ENCODE results near the gene KLHL14. TPM values are rescaled to one million over a fixed set of nuclear protein-coding genes. Genes with fewer than 3 reads are reported as not detected.
A peak's percentile ranks its signal among the peaks of the same experiment; 100 is the strongest.

KLHL14 gene
- total and polyA plus RNA-seq, 2 experiments from 2014 or later: 0.44 to 1.9 TPM

GRCh38 chr18:32815881-32816280 is 43.1 kb upstream of the KLHL14 start:
- no peak for TF ChIP-seq CTCF (conservative IDR thresholded peaks at IDR 0.05; ENCODE audit: low read depth in 2 of 2)
- TF ChIP-seq, protein P1, sequence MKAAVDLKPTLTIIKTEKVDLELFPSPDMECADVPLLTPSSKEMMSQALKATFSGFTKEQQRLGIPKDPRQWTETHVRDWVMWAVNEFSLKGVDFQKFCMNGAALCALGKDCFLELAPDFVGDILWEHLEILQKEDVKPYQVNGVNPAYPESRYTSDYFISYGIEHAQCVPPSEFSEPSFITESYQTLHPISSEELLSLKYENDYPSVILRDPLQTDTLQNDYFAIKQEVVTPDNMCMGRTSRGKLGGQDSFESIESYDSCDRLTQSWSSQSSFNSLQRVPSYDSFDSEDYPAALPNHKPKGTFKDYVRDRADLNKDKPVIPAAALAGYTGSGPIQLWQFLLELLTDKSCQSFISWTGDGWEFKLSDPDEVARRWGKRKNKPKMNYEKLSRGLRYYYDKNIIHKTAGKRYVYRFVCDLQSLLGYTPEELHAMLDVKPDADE (IDR thresholded peaks at IDR 0.05): no peak
- TF ChIP-seq, protein P2, sequence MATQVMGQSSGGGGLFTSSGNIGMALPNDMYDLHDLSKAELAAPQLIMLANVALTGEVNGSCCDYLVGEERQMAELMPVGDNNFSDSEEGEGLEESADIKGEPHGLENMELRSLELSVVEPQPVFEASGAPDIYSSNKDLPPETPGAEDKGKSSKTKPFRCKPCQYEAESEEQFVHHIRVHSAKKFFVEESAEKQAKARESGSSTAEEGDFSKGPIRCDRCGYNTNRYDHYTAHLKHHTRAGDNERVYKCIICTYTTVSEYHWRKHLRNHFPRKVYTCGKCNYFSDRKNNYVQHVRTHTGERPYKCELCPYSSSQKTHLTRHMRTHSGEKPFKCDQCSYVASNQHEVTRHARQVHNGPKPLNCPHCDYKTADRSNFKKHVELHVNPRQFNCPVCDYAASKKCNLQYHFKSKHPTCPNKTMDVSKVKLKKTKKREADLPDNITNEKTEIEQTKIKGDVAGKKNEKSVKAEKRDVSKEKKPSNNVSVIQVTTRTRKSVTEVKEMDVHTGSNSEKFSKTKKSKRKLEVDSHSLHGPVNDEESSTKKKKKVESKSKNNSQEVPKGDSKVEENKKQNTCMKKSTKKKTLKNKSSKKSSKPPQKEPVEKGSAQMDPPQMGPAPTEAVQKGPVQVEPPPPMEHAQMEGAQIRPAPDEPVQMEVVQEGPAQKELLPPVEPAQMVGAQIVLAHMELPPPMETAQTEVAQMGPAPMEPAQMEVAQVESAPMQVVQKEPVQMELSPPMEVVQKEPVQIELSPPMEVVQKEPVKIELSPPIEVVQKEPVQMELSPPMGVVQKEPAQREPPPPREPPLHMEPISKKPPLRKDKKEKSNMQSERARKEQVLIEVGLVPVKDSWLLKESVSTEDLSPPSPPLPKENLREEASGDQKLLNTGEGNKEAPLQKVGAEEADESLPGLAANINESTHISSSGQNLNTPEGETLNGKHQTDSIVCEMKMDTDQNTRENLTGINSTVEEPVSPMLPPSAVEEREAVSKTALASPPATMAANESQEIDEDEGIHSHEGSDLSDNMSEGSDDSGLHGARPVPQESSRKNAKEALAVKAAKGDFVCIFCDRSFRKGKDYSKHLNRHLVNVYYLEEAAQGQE (IDR thresholded peaks at IDR 0.05; ENCODE audit: unreplicated experiment): no peak
- no peak for TF ChIP-seq EZH2 (IDR thresholded peaks at IDR 0.05; ENCODE audit: low read depth, unreplicated experiment)
- TF ChIP-seq, protein P3, sequence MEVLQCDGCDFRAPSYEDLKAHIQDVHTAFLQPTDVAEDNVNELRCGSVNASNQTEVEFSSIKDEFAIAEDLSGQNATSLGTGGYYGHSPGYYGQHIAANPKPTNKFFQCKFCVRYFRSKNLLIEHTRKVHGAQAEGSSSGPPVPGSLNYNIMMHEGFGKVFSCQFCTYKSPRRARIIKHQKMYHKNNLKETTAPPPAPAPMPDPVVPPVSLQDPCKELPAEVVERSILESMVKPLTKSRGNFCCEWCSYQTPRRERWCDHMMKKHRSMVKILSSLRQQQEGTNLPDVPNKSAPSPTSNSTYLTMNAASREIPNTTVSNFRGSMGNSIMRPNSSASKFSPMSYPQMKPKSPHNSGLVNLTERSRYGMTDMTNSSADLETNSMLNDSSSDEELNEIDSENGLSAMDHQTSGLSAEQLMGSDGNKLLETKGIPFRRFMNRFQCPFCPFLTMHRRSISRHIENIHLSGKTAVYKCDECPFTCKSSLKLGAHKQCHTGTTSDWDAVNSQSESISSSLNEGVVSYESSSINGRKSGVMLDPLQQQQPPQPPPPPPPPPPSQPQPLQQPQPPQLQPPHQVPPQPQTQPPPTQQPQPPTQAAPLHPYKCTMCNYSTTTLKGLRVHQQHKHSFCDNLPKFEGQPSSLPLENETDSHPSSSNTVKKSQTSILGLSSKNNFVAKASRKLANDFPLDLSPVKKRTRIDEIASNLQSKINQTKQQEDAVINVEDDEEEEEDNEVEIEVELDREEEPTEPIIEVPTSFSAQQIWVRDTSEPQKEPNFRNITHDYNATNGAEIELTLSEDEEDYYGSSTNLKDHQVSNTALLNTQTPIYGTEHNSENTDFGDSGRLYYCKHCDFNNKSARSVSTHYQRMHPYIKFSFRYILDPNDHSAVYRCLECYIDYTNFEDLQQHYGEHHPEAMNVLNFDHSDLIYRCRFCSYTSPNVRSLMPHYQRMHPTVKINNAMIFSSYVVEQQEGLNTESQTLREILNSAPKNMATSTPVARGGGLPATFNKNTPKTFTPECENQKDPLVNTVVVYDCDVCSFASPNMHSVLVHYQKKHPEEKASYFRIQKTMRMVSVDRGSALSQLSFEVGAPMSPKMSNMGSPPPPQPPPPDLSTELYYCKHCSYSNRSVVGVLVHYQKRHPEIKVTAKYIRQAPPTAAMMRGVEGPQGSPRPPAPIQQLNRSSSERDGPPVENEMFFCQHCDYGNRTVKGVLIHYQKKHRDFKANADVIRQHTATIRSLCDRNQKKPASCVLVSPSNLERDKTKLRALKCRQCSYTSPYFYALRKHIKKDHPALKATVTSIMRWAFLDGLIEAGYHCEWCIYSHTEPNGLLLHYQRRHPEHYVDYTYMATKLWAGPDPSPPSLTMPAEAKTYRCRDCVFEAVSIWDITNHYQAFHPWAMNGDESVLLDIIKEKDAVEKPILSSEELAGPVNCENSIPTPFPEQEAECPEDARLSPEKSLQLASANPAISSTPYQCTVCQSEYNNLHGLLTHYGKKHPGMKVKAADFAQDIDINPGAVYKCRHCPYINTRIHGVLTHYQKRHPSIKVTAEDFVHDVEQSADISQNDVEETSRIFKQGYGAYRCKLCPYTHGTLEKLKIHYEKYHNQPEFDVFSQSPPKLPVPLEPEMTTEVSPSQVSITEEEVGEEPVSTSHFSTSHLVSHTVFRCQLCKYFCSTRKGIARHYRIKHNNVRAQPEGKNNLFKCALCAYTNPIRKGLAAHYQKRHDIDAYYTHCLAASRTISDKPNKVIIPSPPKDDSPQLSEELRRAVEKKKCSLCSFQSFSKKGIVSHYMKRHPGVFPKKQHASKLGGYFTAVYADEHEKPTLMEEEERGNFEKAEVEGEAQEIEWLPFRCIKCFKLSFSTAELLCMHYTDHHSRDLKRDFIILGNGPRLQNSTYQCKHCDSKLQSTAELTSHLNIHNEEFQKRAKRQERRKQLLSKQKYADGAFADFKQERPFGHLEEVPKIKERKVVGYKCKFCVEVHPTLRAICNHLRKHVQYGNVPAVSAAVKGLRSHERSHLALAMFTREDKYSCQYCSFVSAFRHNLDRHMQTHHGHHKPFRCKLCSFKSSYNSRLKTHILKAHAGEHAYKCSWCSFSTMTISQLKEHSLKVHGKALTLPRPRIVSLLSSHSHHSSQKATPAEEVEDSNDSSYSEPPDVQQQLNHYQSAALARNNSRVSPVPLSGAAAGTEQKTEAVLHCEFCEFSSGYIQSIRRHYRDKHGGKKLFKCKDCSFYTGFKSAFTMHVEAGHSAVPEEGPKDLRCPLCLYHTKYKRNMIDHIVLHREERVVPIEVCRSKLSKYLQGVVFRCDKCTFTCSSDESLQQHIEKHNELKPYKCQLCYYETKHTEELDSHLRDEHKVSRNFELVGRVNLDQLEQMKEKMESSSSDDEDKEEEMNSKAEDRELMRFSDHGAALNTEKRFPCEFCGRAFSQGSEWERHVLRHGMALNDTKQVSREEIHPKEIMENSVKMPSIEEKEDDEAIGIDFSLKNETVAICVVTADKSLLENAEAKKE (CRISPR knock-in tag; IDR thresholded peaks at IDR 0.05): no peak
- TF ChIP-seq STAT1 (IDR thresholded peaks at IDR 0.05; ENCODE audit: unreplicated experiment): no peak
- no peak for TF ChIP-seq EZH2phosphoT487 (IDR thresholded peaks at IDR 0.05; ENCODE audit: unreplicated experiment)
- TF ChIP-seq ZNF331 (CRISPR knock-in tag; IDR thresholded peaks at IDR 0.05; ENCODE audit: low read depth): no peak
- no peak for TF ChIP-seq CREB1 (CRISPR knock-in tag; IDR thresholded peaks at IDR 0.05; ENCODE audit: low read depth)
- ATAC-seq (no peak), DNase-seq (ENCODE audit: low spot score) (no peak)
- Mint-ChIP-seq H3K4me3 (no peak overlapping the region), H3K4me1 (no peaks in the 10 kb centered on the region), H3K27ac (no peak overlapping the region), H3K9me3 (no peaks in the 10 kb centered on the region), H3K36me3 (ENCODE audit: low read depth) (no peaks in the 10 kb centered on the region), H3K27me3 (ENCODE audit: insufficient read depth, low read depth, poor library complexity) (no peaks in the 10 kb centered on the region)
- Histone ChIP-seq H3K4me1 (ENCODE audit: insufficient read depth) (no peaks in the 10 kb centered on the region), H3F3A (replicated peaks; ENCODE audit: low read depth) (no peaks in the 10 kb centered on the region), H3K27ac (ENCODE audit: low read depth) (no peak overlapping the region), H3K4me2 (no peak overlapping the region), H3K79me2 (replicated peaks; ENCODE audit: insufficient read depth) (no peaks in the 10 kb centered on the region), H4K20me1 (replicated peaks; ENCODE audit: insufficient read depth) (no peaks in the 10 kb centered on the region), H3K36me3 (ENCODE audit: insufficient read depth) (no peaks in the 10 kb centered on the region), H3K4me3 (no peak overlapping the region), H2AFZ (peak overlapping the region; percentile 29; the same call in 1 of the 2 replicates), H3K9me2 (ENCODE audit: insufficient read depth) (no peaks in the 10 kb centered on the region), H3K27me3 (ENCODE audit: insufficient read depth) (no peaks in the 10 kb centered on the region)

Measured in GM23338 (cell line).